ENCODE measurements around the gene NR2F1. TPM values are rescaled to one million over a fixed set of nuclear protein-coding genes. Genes with fewer than 3 reads are reported as not detected.

NR2F1 gene
- total RNA-seq, 3 donors from 2014 or later (not counting 1 experiment from before 2014, with no cell fraction given): not detected

- Mint-ChIP-seq H3K4me1 (peaks cover 24 to 25% of the 10 kb centered on the region in 2 donors), H3K4me3 (peak overlapping the region; percentile 87), H3K36me3 (no peaks in the 10 kb centered on the region), H3K27me3 (ENCODE audit: low read depth in 2 of 2) (peaks cover 41 to 55% of the 10 kb centered on the region in 2 donors), H3K27ac (no peak overlapping the region), H3K9me3 (no peaks in the 10 kb centered on the region)
- 18% methylated on average over 4 of the region's 13 CpGs for WGBS (ENCODE audit: insufficient coverage)
- intact Hi-C loops (cut with micrococcal nuclease): no loop called here
- Histone ChIP-seq H3K9me3 (ENCODE audit: control insufficient read depth, insufficient read depth, low read length) (no peaks in the 10 kb centered on the region), H3K27ac (ENCODE audit: low read length) (no peak overlapping the region), H3K36me3 (ENCODE audit: control insufficient read depth, insufficient read depth, low read length) (no peaks in the 10 kb centered on the region), H3K4me1 (ENCODE audit: control insufficient read depth, insufficient read depth, low read length) (peaks cover 41% of the 10 kb centered on the region), H3K4me3 (ENCODE audit: low read length) (no peak overlapping the region), H3K27me3 (ENCODE audit: control insufficient read depth, insufficient read depth, low read length) (peaks cover 66% of the 10 kb centered on the region)
- DNase-seq (no peak), ATAC-seq (no peak)
- no peak for TF ChIP-seq CTCF (IDR thresholded peaks at IDR 0.05)
Observed at GRCh38 chr5:93585767-93586385, 2.9 kb downstream of the NR2F1 start.

GRCh38 chr5:93586736-93587596 is 3.9 kb downstream of the NR2F1 start:
- H3K4me1 Mint-ChIP-seq: peaks cover 20 to 22% of the 10 kb centered on the region in 2 donors
- Histone ChIP-seq H3K27me3 (ENCODE audit: control insufficient read depth, insufficient read depth, low read length) (peaks cover 75% of the 10 kb centered on the region), H3K4me1 (ENCODE audit: control insufficient read depth, insufficient read depth, low read length) (peaks cover 32% of the 10 kb centered on the region), H3K36me3 (ENCODE audit: control insufficient read depth, insufficient read depth, low read length) (no peaks in the 10 kb centered on the region), H3K27ac (ENCODE audit: low read length) (no peak overlapping the region), H3K9me3 (ENCODE audit: control insufficient read depth, insufficient read depth, low read length) (no peaks in the 10 kb centered on the region), H3K4me3 (ENCODE audit: low read length) (no peak overlapping the region)
- H3K27ac Mint-ChIP-seq: no peak overlapping the region
- ATAC-seq (no peak), DNase-seq (no peak)
- H3K9me3 Mint-ChIP-seq: no peaks in the 10 kb centered on the region
- peaks cover 46 to 60% of the 10 kb centered on the region in 2 donors for H3K27me3 Mint-ChIP-seq (ENCODE audit: low read depth in 2 of 2)
- WGBS (ENCODE audit: insufficient coverage): 26% methylated on average over 11 of the region's 11 CpGs
- H3K36me3 Mint-ChIP-seq: no peaks in the 10 kb centered on the region
- intact Hi-C loops (cut with micrococcal nuclease): no loop called here
- H3K4me3 Mint-ChIP-seq: peak overlapping the region; percentile 59
- TF ChIP-seq CTCF (IDR thresholded peaks at IDR 0.05): no peak

- Mint-ChIP-seq H3K36me3 (no peaks in the 10 kb centered on the region), H3K9me3 (no peaks in the 10 kb centered on the region)
- ATAC-seq: peak in 2 of 3 donors; percentile 9 to 27
Observed at GRCh38 chr5:93587597-93588351, 4.8 kb downstream of the NR2F1 start.

More at GRCh38 chr5:93587597-93588351, 4.8 kb downstream of the NR2F1 start:
- Mint-ChIP-seq H3K4me1 (peaks cover 20 to 22% of the 10 kb centered on the region in 2 donors), H3K27me3 (ENCODE audit: low read depth in 2 of 2) (peaks cover 51 to 66% of the 10 kb centered on the region in 2 donors), H3K27ac (no peak overlapping the region), H3K4me3 (peak overlapping the region; percentile 59)
- Histone ChIP-seq H3K4me3 (ENCODE audit: low read length) (no peak overlapping the region), H3K27me3 (ENCODE audit: control insufficient read depth, insufficient read depth, low read length) (peaks cover 67% of the 10 kb centered on the region), H3K4me1 (ENCODE audit: control insufficient read depth, insufficient read depth, low read length) (peaks cover 28% of the 10 kb centered on the region), H3K9me3 (ENCODE audit: control insufficient read depth, insufficient read depth, low read length) (no peaks in the 10 kb centered on the region), H3K36me3 (ENCODE audit: control insufficient read depth, insufficient read depth, low read length) (no peaks in the 10 kb centered on the region), H3K27ac (ENCODE audit: low read length) (no peak overlapping the region)
- intact Hi-C loops (cut with micrococcal nuclease): no loop called here
- DNase-seq: no peak
- WGBS (ENCODE audit: insufficient coverage): 13% methylated on average over 59 of the region's 59 CpGs
- TF ChIP-seq CTCF (IDR thresholded peaks at IDR 0.05): no peak

Measured in natural killer cell (primary cell).